Pancreas (tissue), 10 donors: ENCODE measurements around the gene ROR1. TPM values are rescaled to one million over a fixed set of nuclear protein-coding genes. Genes with fewer than 3 reads are reported as not detected.

Experiments
- ATAC-seq, 4 donors: fragments of 200-7000 bp; cut with Tn5 transposase; one replicate each; pipeline versions ENCODE4 v1.8.0 to v1.9.1; 2020; ENCODE audit warnings: mild to moderate bottlenecking in 4 of 4, moderate library complexity in 4 of 4
- DNase-seq, 6 donors: peaks; one replicate each; pipeline ENCODE4 v3.0.0-alpha.2; 2020
- FAIRE-seq: peaks from 2 replicates; lab custom pipeline; 2012; peaks lifted over from hg19 to GRCh38; lab: Jason Lieb, UNC
- H3K27ac ChIP-seq, 4 donors: fragments of 200-600 bp; sonication (generic); 1 replicate in 3 of 4; 2 replicates in 1 of 4; pipeline versions ENCODE4 v1.5.0 to v1.8.0; 2020
- H3K27me3 ChIP-seq, 4 donors: fragments of 200-600 bp; one replicate each; pipeline ENCODE4 v1.8.0; 2021
- H3K36me3 ChIP-seq, 3 donors: fragments of 200-600 bp; sonication (generic) in 1 of 3; one replicate each; pipeline versions ENCODE4 v1.5.0 to v1.8.0; 2020 to 2021
- H3K4me1 ChIP-seq, 3 donors: fragments of 200-600 bp; one replicate each; pipeline ENCODE4 v1.8.0; 2021
- H3K4me3 ChIP-seq, 4 donors: fragments of 200-600 bp; sonication (generic) in 2 of 4; one replicate each; pipeline versions ENCODE4 v1.5.0 to v1.8.0; 2020 to 2021
- H3K9me3 ChIP-seq, 4 donors: fragments of 200-600 bp; one replicate each; pipeline ENCODE4 v1.8.0; 2021
- whole genome bisulfite sequencing, 2 donors: extraction: QIAGEN DNeasy Blood & Tissue Kit; methylation state at CpG; one replicate each; pipeline ENCODE4 v1.1.7; 2013; 5-methylcytosine and 5-hydroxymethylcytosine counted together
- intact Hi-C, 3 donors: fragments of 100-400 bp; cut with DNase I; formaldehyde crosslinking; loops; one replicate each; pipeline versions ENCODE4 v1.11.1 to v1.14.2; 2022
- polyA plus RNA-seq, 2 donors: library from polyadenylated mRNA; stranded (reverse); fragments of 200-250 nt; gene quantifications; one replicate each; pipeline ENCODE4 v1.2.3, GENCODE V29; 2013
- total RNA-seq, 6 donors: library from RNA; stranded (reverse); fragmentation: NEBNext Ultra II Directional in 4 of 6; extraction: Animal tissue kit (Norgen Biotek cat#: 25700) in 4 of 6; gene quantifications; one replicate each; pipeline versions ENCODE4 v1.2.1 to v1.2.4, GENCODE V29; 2021 to 2023
- TF ChIP-seq, protein P1 (sequence below), 4 donors: fragments of 200-600 bp; sonication (generic) in 3 of 4; IDR thresholded peaks; one replicate each; pipeline versions ENCODE4 v1.5.0 to v1.8.0; 2021; ENCODE audit warnings: antibody characterized with exemption in 4 of 4
- donor health status: healthy with polysubstance abuse.
- donor health status: DM: no; HTN: no; CAD: no; lungs with moderate emphysema.
- donor health status: DM: no; HTN: no; CAD: no.
- donor health status: control.
- donor health status: control.
- donor health status: Bipolar disorder and iron deficiency.
- donor health status: DM: yes; HTN: yes; CAD: no.
- donor health status: DM: no; HTN: no; CAD: no.
- donor health status: DM: no; HTN: no; CAD: no.
- donor health status: DM: yes; HTN: yes; CAD: no.

ROR1 gene
- total and polyA plus RNA-seq, 8 donors, result 1.3 to 18.5 (median 7.3) TPM

DNA sequence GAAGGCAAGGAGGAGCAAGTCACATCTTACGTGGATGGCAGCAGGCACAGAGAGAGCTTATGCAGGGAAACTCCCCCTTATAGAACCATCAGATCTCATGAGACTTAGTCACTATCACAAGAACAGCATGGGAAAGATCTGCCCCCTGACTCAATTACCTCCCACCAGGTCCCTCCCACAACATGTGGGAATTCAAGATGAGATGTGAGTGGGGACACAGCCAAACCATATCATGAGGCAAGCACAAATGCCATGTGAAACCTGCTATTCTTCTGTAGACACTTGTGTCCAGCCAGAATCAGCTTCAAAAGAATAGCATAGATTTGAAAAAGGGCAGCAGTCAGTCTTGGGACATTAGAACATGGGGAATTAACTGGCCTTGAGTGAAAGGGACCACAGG, 397.4 kb downstream of the ROR1 start:
- Histone ChIP-seq H3K27ac (peak overlapping the region in 2 of 4 donors; percentile 70 to 73), H3K4me3 (no peak overlapping the region), H3K9me3 (no peaks in the 10 kb centered on the region), H3K36me3 (no peaks in the 10 kb centered on the region), H3K4me1 (peaks cover 12 to 26% (median 26%) of the 10 kb centered on the region in 3 donors), H3K27me3 (no peaks in the 10 kb centered on the region)
- intact Hi-C loops, result no loop called here
- ATAC-seq (no peak), FAIRE-seq (no peak), DNase-seq (no peak)
- TF ChIP-seq, protein P1, sequence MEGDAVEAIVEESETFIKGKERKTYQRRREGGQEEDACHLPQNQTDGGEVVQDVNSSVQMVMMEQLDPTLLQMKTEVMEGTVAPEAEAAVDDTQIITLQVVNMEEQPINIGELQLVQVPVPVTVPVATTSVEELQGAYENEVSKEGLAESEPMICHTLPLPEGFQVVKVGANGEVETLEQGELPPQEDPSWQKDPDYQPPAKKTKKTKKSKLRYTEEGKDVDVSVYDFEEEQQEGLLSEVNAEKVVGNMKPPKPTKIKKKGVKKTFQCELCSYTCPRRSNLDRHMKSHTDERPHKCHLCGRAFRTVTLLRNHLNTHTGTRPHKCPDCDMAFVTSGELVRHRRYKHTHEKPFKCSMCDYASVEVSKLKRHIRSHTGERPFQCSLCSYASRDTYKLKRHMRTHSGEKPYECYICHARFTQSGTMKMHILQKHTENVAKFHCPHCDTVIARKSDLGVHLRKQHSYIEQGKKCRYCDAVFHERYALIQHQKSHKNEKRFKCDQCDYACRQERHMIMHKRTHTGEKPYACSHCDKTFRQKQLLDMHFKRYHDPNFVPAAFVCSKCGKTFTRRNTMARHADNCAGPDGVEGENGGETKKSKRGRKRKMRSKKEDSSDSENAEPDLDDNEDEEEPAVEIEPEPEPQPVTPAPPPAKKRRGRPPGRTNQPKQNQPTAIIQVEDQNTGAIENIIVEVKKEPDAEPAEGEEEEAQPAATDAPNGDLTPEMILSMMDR (IDR thresholded peaks at IDR 0.05), result no peak
- WGBS, 2 donors, result 96 to 98% methylated on average over 1 of the region's 1 CpG

DNA sequence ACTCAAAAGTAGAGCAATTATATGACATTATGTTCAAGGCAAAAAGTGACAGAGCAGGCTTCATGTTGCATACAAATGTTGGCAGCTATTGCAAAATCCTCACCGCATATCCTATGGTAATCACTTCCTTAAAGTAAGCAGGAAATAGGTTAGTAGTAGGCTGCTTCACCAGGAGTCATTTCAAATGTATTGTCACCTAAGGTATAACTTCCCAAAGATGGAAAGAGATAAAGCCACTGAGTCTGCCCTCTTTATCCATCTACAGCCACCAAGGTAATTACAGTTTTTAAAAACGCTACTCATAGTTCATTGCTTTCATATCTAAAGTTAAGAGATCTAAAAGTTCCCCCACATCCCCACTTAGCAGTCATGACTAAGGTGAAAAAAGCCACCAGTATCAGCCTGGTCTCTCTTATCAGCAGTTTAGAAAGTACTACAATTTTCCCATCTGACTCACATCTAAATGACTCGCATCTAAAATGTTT, 398.0 kb downstream of the ROR1 start:
- intact Hi-C loops, result no loop called here
- Histone ChIP-seq H3K4me1 (peaks cover 12 to 26% (median 26%) of the 10 kb centered on the region in 3 donors), H3K36me3 (no peaks in the 10 kb centered on the region), H3K4me3 (no peak overlapping the region), H3K9me3 (no peaks in the 10 kb centered on the region), H3K27ac (peak overlapping the region in 2 of 4 donors; percentile 70 to 73), H3K27me3 (no peaks in the 10 kb centered on the region)
- TF ChIP-seq, protein P1 (IDR thresholded peaks at IDR 0.05), result no peak
- ATAC-seq (peak in 2 of 4 donors; percentile 68 to 79), FAIRE-seq (no peak), DNase-seq (no peak)
- 68 to 72% methylated on average over 3 of the region's 3 CpGs for WGBS, 2 donors

DNA sequence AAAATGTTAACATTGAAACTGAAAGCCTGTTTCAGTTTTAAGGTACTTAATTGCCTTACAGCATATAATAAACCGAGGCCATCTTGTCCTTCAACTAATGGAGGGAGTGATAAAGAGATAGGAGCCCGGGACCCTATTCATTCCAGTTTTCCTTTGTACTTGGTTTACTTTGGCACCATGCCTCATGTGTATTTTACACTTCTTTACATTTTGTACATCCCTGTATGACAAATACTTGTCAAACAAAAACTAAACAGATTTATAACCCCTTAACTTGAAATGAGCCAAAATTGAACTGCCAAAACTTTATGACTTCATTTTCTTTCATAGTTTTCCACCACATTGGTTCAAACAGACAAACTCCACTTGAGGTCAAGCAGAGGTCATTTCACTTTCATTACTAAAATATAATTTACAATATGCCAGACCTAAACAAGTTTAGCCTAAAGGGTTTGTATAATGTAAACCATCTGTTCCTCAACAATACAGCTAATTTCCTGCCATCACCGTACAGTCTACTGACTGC, 398.7 kb downstream of the ROR1 start:
- Histone ChIP-seq H3K4me3 (no peak overlapping the region), H3K27ac (peak overlapping the region in 2 of 4 donors; percentile 70 to 73), H3K27me3 (no peaks in the 10 kb centered on the region), H3K4me1 (peaks cover 12 to 26% (median 26%) of the 10 kb centered on the region in 3 donors), H3K36me3 (no peaks in the 10 kb centered on the region), H3K9me3 (no peaks in the 10 kb centered on the region)
- no peak for FAIRE-seq
- intact Hi-C loops, result no loop called here
- DNase-seq, result no peak
- TF ChIP-seq, protein P1 (IDR thresholded peaks at IDR 0.05), result no peak
- peak in 2 of 4 donors; percentile 13 to 36 for ATAC-seq
- 40 to 45% methylated on average over 3 of the region's 3 CpGs for WGBS, 2 donors

DNA sequence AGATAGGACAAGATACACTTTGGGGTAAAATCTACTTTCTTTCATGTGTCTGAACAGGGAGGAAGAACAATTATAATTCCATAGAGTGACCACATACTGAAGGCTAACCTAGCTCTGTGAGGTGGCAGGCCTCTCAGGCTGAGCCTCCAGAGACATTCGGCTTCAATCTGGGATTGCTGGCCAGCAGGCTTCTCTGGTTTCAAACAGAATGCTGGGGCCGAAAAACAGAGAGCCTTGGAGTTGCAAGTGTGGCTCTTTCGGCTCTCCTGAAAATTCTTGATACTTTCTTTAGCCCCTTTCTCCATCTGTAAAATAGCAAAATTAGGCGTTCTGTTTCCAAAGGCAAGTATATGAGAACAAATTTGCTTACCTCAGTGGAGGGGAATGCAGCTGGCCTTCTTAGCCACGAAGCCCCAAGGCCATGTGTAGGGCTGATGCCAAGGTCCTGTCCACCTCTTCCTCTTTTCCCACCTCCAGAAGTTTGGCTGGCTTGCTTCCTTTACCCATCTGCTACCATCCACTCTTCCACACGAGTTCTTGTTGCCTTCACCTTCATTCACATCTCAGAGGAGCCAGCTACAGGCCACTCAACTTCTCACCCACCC, 399.6 kb downstream of the ROR1 start:
- Histone ChIP-seq H3K27me3 (no peaks in the 10 kb centered on the region), H3K4me3 (no peak overlapping the region), H3K36me3 (no peaks in the 10 kb centered on the region), H3K27ac (peak overlapping the region in 2 of 4 donors; percentile 70 to 73), H3K4me1 (peaks cover 12 to 26% (median 26%) of the 10 kb centered on the region in 3 donors), H3K9me3 (no peaks in the 10 kb centered on the region)
- WGBS, 2 donors, result 46 to 50% methylated on average over 6 of the region's 6 CpGs
- intact Hi-C loops, result no loop called here
- TF ChIP-seq, protein P1 (IDR thresholded peaks at IDR 0.05), result no peak
- no peak for FAIRE-seq
- peak in 3 of 6 donors; percentile 31 to 68 (median 45) for DNase-seq
- ATAC-seq, result peak; percentile 72 to 91 (median 77)

DNA sequence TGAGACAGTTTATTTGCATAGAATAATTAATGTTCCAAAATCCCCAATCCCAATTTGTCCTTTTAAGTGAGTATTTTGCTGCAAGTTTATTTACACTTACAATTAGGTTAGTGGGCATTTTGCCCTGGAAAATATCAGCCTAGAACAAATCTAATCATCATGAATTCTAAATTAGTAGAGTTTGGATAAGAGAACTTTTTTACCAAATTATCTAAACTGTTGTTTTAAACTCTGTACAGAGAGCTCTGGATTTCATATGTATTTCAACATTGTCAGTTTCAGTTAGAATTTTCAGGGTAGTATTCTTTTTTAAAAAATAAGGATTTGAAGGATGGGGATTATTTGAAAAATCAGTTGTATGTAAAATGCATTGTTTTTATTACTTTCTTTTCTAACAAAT, 401.8 kb downstream of the ROR1 start:
- intact Hi-C loops, result no loop called here
- H3K36me3 ChIP-seq, result no peaks in the 10 kb centered on the region
- ATAC-seq (no peak), DNase-seq (no peak), FAIRE-seq (peak; percentile 29)
- no peaks in the 10 kb centered on the region for H3K9me3 ChIP-seq
- no peaks in the 10 kb centered on the region for H3K27me3 ChIP-seq
- TF ChIP-seq, protein P1 (IDR thresholded peaks at IDR 0.05), result no peak
- H3K27ac ChIP-seq, result no peak overlapping the region
- H3K4me3 ChIP-seq, result no peak overlapping the region
- peaks cover 12 to 26% (median 26%) of the 10 kb centered on the region in 3 donors for H3K4me1 ChIP-seq
